ENCODE data around the gene FAM181B.

Gene FAM181B, protein sequence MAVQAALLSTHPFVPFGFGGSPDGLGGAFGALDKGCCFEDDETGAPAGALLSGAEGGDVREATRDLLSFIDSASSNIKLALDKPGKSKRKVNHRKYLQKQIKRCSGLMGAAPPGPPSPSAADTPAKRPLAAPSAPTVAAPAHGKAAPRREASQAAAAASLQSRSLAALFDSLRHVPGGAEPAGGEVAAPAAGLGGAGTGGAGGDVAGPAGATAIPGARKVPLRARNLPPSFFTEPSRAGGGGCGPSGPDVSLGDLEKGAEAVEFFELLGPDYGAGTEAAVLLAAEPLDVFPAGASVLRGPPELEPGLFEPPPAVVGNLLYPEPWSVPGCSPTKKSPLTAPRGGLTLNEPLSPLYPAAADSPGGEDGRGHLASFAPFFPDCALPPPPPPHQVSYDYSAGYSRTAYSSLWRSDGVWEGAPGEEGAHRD

DNA sequence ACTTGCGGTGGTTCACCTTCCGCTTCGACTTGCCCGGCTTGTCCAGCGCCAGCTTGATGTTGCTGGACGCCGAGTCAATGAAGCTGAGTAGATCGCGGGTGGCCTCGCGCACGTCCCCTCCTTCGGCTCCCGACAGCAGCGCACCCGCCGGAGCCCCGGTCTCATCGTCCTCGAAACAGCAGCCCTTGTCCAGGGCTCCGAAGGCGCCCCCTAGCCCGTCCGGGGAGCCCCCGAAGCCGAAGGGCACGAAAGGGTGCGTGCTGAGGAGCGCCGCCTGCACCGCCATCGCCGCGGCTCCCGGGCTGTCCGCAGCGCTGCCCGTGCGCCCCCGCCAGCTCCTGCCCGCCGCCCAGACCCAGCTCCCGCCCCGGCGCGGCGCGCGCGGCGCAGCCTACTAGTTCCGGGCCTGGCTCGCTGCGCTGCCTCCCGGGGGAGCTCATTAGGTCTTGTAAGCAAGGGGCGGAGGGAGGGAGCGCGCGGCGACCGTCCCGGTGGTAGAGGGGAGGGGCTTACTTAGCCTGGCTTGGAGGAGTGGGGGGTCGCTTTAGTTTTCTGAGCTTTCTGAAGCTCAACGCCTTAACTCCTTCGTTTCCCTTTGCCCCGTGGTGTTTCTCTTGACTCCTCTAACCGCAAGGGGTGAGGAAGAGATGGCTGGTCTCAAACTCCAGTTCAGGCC lies at the start of gene FAM181B:
Gene FAM181B, minus strand, starts transcription at position 421 of the 676 bp plus-strand sequence. Its CDS starts 135 bp downstream, at position 286.
- DNase-seq, result peak; percentile 36

DNA sequence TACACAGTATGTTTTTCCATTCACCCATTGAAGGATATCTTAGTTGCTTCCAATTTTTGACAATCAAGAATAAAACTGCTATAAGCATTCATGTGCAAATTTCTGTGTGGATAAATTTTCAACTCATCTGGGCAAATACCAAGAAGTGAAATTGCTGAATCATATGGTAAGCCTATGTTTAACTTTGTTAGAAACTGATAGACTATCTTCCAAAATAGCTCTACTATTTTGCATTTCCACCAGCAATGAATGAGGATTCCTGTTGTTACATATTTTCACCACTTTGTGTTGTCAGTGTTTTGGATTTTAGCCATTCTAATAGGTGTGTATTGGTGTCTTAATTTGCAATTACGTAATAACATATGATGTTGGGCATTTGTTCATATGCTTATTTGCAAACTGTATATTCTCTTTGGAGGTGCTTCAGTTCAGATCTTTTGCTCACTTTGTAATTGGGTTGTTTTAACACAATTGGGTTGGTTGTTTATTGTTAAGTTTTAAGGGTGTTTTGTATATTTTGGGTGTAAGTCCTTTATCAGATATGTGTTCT lies 49.2 kb upstream of the FAM181B start:
- no peak for DNase-seq

DNA sequence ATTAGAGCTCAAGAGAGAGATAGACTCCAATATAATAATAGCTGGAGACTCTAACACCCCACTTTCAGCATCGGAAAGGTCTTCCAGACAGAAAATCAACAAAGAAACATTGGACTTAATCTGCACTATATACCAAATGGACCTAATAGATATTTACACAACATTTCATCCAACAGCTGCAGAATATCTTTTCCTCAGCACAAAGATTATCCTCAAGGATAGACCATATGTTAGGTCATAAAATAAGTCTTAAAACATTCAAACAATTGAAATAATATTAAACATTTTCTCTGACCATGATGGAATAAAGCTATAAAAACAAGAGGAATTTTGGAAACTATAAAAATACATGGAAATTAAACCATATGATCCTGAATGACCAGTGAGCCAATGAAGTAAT lies 45.1 kb upstream of the FAM181B start:
- DNase-seq, result no peak

DNA sequence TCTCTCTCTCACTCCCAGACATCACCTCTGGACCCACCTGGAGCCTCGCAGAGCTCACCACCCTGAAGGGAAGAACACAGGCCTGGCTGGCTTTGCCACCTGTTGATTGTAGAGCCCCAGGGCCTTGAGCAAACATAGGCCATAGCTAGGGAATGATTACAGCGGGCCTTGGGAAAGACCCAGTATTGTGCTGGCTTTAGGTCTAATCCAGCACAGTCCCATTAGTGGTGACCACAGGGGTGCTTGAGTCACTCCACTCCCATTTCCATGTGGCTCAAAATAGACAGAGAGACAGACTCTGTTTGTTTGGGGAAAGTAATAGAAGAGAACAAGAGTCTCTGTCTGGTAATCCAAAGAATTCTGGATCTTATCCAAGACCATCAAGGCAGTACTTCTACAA lies 42.7 kb upstream of the FAM181B start:
- DNase-seq, result peak; percentile 6

DNA sequence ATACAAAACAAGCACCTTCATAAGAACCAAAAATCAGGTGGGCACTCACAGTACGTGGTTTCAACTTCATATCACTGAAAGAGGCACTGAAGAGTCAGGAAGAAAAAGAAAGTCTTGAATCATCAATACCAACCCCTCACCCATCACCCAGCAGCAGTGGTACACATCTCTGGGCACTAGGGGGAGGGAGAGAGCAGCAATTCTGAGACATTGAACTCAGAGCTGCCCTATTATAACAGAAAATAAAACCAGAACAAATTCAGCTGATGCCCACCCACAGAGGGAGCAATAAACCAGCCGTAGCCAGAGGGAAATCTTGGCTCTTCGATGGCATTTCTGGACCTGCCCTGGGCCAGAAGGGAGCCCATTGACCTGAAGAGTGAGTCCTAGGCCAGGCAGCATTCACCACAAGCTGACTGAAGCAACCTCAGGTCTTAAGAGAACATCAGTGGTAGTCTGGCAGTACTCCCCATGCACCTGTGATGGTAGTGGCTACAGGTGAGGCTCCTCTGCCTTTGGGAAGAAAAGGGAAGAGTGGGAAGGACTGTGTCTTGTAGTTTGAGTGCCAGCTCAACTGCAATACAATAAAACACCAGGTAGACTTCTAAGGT lies 42.2 kb upstream of the FAM181B start:
- peak; percentile 49 for DNase-seq

DNA sequence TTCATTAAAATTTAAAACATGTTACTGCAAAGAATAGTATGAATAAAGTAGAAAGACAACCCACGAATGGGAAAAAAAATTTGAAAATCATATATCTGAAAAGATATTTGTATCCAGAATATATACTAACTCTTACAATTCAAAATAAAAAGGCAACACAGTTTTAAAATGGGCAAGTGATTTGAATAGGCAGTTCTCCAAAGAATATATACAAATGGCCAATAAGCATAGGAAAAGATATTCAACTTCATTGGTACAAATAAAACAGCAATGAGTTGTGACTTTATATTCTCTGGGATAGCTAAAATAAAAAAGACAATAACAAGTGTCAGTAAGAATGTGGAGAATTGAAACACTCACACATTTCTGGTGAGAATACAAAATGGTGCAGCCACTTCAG lies 41.6 kb upstream of the FAM181B start:
- DNase-seq, result no peak

DNA sequence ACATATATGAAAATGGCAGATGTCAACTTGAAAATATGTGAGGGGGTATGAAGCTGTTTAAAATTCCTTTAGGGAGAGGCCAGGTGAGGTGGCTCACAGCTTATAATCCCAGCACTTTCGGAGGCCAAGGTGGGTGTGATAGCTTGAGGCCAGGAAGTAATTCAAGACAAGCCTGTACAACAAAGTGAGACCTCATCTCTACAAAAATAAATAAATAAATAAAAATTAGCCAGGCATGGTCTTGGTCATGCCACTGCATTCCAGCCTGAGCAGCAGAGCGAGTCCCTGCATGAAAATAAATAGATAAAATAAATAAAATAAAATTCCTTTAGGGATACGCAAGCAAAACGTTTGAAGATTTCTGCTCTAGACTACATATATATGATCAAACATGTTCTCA lies 38.1 kb upstream of the FAM181B start:
- no peak for DNase-seq

DNA sequence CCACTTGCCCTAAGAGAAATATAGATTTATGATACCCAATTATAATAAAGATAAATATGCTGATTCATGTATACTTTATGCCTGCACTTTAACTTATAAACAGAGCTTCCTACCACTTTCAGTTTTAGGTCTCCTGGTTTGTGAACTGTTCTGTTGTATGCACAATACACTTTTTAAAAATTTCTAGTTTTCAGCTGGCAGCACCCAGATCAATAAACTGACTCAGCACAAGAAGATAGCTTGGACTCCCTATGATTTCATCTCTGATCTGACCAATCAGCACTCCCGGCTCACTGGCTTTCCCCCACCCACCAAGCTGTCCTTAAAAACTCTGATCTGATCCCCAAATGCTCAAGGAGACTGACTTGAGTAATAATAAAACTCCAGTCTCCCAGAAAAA lies 33.5 kb upstream of the FAM181B start:
- no peak for DNase-seq

DNA sequence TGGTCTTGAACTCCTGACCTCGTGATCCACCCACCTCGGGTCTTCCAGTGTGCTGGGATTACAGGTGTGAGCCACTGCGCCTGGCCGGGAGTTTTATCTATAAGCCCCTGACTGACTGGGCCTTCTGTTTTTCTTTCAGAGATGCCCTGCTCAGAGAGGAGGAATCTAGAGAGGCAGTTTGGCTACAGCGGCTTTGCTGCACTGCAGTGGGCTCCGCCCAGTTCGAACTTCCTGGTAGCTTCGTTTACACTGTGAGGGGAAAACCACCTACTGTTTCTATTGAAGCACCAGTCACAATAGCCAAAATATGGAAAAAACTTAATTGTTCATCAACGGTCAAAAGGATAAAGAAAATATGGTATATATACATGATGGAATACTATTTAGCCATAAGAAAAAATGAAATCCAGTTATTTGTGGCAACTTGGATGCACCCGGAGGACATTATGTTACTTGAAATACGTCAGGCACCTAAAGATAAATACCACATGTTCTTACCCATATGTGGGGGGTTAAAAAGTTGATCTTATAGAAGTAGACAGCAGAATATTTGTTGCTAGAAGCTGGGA lies 31.9 kb upstream of the FAM181B start:
- no peak for DNase-seq

DNA sequence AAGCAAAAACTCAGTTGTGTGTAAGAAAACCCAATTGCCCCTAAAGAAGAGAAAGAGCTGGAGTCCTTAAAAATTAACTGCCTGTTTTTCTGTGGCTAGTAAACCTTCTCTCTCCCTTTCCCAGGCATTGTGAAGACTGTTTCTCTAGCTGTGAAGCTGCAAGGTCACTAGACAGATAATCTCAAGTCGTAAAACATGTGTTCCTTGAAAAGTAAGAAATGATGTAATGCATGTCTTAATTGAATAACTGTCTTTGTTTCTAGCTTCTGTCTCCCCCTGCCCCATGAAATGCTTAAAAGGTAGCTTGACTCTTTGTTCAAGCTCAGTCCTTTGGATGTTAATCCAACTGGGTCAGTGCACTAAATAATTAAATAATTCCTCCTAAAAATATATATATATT lies 29.5 kb upstream of the FAM181B start:
- DNase-seq, result no peak

DNA sequence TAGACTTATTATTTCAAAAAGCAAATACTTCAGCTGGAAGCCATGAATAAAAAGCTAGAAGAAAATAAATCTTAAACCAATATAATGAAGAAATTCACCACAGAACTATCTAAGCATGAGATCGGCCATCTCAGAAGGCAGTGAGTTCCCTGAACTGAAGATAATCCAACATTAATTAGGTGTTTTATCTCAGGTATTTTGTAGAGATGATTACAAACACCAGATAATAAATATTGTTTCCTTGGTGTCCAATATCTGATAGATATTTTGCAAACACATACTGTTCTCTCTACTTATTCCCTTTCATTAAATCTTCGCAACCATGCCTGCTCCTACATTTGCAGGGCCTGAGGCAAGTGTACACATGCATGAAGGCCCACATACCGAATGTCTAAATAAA lies 26.0 kb upstream of the FAM181B start:
- no peak for DNase-seq

DNA sequence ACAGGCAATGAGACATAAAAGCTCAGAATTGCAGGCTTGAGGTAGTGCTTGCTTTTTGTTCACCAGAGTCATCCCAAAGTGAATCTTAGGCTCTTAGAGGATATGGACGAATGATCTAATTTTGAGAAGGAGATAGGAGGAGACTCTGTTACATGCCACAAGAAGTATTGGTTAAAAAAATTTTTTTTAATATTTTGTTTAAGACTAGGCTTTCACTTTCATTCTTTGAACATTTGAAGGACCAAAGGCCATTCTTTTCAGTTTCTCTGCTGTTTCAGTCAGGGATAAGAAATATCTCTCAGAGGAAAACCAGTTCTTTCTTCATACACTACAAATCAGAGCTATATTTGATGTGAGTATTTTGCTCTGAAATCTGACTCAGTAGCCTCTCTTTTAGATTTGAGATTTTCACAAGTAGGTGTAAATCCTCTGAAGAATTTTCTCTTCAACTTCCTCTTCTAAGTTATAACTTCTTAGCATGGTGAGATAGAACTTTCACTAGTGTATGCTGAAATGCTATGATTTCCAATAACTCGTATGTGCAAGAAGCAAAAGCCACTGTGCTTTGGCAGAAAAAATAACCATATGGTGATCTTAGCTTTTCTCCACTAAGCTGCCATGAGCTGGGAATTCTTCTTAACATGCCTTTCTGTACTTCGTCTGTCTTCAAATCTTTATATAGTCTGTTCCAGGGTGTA lies 24.1 kb upstream of the FAM181B start:
- DNase-seq, result no peak

DNA sequence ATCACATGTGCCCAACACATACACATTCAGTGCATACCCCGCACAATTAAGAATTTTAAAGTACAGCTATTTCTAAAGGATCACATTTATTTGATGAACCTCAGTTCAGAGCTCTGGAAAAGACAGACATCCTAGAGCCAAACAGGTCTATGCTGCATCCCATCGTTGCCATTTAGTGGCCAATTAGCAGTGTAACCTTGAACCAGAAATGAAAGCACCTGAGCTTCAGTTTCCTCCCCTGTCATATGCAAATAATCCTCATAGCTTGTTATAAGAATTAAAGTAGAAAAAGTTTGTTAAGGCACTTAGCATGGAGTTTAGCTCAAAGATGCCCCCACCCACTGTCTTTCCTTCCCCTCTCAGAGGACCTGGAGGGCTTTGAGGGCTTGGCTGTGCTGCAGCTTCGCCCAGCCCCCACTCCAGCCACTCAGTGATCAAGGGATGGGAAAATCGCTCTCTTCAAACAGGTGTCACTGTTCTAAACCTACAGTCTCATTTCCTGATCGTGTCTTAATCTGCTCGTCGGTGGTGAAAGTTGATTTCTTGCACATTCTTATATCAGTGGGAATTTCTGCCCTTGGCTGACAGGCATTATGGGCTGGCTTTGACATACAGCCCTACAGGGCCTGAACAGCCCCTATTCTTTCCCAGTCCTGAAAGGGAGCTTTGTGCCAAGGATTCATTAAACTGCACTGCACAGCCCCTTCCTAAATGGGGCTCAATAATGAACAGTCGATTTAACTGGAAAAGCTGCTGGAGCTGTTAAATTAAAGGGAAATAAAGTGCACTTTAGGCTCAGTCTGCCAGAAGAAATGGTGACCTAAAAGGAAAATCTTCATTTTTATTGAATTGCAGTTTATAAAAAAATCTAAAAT lies 23.3 kb upstream of the FAM181B start:
- DNase-seq, result no peak

DNA sequence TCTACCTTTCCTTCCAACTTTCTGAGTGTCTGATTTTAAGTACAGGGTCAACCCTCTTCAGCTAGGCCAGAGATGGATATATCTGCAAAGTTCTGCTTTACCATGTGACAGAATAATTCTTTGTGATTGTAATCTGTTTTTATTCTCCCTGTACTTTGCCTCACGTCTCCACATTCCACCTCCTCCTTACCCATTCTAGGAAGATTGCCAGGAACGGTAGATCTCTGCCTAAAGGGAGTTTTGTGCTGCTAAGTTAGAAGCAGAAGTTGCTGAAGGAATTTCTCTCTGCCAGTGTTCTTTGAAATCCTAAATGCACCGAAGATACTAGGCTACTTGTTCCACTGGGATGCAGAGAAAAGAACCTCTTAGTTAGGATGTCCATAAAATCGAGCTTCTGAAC lies 20.7 kb upstream of the FAM181B start:
- DNase-seq, result no peak

DNA sequence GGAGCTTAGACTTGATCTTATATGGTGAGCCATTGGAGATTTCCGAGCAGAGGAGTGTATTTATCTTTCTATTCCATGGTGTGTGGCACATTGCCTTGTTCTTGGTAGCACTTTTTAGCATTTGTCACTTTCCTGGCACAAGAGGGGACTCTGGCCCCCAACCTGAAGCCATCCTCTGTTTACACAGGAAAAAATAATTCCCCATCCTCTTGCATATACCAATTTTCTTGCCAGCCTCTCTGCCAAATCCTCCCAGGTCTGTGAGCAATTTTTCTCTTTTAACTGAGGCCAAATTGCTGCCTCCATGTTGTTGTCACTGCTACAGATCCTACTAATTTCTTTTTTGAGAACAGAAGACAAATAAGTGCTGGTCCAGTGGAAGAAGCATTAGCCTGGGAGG lies 20.3 kb upstream of the FAM181B start:
- DNase-seq, result no peak

DNA sequence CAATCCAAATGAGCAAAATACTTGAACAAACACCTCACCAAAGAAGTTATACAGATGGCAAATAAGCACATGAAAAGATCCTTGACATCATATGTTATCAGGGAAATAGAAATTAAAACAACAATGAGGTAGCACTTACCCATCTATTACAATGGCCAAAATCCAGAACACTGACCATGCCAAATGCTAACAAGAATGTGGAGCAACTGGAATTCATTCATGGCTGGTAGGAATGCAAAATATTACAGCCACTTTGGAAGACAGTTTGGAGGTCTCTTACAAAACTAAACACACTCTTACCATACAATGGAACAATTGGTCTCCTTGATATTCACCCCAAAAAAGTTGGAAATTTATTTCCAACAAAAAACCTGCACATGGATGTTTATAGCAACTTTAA lies 19.1 kb upstream of the FAM181B start:
- DNase-seq, result no peak

DNA sequence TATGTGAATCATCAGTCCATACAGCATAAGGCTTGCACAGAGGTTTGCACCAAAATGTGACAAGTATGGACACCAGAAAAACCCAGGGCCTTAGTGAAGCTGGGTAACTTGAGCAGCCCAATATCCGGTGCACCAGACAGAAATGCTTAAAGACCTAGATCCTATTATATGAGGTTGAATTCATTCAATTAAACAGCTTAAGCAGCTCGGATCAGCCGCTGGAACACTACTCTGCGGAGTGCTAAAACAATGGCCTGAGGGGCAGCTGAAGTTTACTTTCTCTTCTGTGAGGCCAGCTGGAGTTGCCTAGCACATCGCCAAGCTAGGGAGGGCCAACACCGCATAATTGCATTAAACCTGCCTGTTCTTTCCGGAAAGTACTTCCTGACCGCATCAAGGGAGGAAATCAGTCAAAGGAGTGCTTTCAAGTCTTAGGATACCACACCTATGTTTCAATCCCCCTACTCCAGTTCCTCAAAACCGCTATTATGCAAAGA lies 17.0 kb upstream of the FAM181B start:
- DNase-seq, result no peak

DNA sequence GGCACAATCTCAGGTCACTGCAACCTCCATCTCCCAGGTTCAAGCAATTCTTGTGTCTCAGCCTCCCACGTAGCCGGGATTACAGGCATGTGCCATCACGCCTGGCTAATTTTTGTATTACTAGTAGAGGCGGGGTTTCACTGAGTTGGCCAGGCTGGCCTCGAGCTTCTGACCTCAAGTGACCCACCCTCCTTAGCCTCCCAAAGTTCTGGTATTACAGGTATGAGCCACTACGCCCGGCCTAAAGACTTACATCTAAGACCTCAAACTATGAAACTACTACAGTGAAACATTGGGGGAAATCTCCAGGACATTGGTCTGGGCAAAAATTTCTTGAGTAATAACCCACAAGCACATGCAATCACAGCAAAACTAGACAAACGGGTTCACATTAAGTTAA lies 13.8 kb upstream of the FAM181B start:
- no peak for DNase-seq

DNA sequence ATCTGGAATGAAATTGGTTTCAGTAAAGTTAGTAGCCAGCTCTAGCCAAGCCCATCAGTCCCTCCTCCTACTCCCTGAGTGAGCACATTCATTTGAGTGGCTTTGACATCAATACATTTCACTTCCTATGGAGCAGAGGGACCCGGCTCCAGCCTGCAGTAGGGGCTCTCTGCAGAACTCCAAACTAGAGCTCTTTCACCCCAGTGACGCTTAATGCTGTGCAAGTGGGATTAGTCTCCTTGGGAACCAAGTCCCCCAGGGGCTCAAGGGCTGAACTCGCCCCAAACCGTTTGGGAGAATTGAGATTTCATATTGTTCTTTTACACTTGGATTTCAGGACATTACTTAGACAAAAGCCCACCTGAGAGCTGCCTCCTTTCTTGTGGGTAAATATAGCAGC lies 4.4 kb upstream of the FAM181B start:
- DNase-seq, result no peak

DNA sequence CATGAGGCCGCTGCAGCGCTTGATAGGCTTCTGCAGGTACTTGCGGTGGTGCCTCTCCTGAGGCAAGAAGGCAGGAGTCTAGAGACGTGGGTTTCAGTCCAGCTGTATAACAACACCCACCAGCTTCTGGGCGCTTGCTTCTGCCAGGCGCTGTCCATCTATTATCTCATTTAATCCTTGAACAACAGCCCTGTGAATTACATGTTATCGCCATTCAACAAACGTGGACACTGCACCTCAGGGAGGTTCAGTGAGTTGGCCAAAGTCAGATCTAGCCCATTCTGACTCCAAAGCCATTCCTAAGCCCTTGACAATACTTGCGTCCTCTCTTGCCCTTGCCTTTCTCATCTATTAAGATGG lies 436 bp upstream of the FAM181B start:
- no peak for DNase-seq

DNA sequence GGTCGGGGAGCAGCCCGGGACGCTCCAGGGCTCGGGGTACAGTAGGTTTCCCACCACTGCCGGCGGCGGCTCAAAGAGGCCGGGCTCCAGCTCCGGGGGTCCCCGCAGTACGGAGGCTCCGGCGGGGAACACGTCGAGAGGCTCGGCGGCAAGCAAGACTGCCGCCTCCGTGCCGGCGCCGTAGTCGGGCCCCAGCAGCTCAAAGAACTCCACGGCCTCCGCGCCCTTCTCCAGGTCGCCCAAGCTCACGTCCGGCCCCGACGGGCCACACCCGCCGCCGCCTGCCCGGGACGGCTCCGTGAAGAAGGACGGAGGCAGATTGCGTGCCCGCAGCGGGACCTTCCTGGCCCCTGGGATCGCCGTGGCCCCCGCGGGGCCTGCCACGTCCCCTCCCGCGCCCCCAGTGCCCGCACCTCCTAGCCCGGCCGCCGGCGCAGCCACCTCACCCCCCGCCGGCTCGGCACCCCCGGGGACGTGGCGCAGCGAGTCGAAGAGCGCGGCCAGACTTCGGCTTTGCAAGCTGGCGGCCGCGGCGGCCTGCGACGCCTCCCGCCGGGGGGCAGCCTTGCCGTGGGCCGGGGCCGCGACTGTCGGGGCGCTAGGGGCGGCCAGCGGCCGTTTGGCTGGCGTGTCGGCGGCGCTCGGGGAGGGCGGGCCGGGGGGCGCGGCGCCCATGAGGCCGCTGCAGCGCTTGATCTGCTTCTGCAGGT lies 775 bp downstream of the FAM181B start:
- peak; percentile 3 for DNase-seq
